ENCODE data around the gene RUNX1.

The RUNX1 gene

GRCh38 chr21:34861258-34861657, 187.8 kb downstream of the RUNX1 start:
- no peaks in the 10 kb centered on the region for H3K27me3 ChIP-seq (ENCODE audit: low read depth, low read length)
- H3K9me3 ChIP-seq (ENCODE audit: insufficient read depth, low read length) = no peaks in the 10 kb centered on the region
- H3K79me2 ChIP-seq (ENCODE audit: low read length) = peaks cover 99% of the 10 kb centered on the region
- H3K4me1 ChIP-seq (ENCODE audit: low read length) = peaks cover 18% of the 10 kb centered on the region
- no peak overlapping the region for H3K4me2 ChIP-seq (ENCODE audit: low read length)
- H3K27ac ChIP-seq (ENCODE audit: low read length) = no peak overlapping the region
- H4K20me1 ChIP-seq (ENCODE audit: insufficient read depth, low read length) = peaks cover 99% of the 10 kb centered on the region
- TF ChIP-seq CTCF (IDR thresholded peaks at IDR 0.05; ENCODE audit: low read depth, low read length) = no peak
- no peak for TF ChIP-seq EZH2phosphoT487 (IDR thresholded peaks at IDR 0.05; ENCODE audit: low read depth)
- peaks cover 91% of the 10 kb centered on the region for H3K36me3 ChIP-seq (replicated peaks; ENCODE audit: low read depth, low read length)
- no peak overlapping the region for H2AFZ ChIP-seq (ENCODE audit: low read depth, low read length)
- H3K4me3 ChIP-seq (ENCODE audit: low read length) = no peak overlapping the region
- no peak overlapping the region for H3K9ac ChIP-seq (ENCODE audit: low read length)

- H3K4me1 ChIP-seq (ENCODE audit: low read length) = peaks cover 6% of the 10 kb centered on the region
- H3K27me3 ChIP-seq (ENCODE audit: low read depth, low read length) = no peaks in the 10 kb centered on the region
- H3K36me3 ChIP-seq (replicated peaks; ENCODE audit: low read depth, low read length) = peaks cover 89% of the 10 kb centered on the region
- no peak for TF ChIP-seq CTCF (IDR thresholded peaks at IDR 0.05; ENCODE audit: low read depth, low read length)
- no peak for TF ChIP-seq EZH2phosphoT487 (IDR thresholded peaks at IDR 0.05; ENCODE audit: low read depth)
- no peak overlapping the region for H2AFZ ChIP-seq (ENCODE audit: low read depth, low read length)
- H3K4me3 ChIP-seq (ENCODE audit: low read length) = no peak overlapping the region
- H3K79me2 ChIP-seq (ENCODE audit: low read length) = peaks cover 96% of the 10 kb centered on the region
- no peaks in the 10 kb centered on the region for H3K9me3 ChIP-seq (ENCODE audit: insufficient read depth, low read length)
- no peak overlapping the region for H3K9ac ChIP-seq (ENCODE audit: low read length)
- H4K20me1 ChIP-seq (ENCODE audit: insufficient read depth, low read length) = peaks cover 98% of the 10 kb centered on the region
- no peak overlapping the region for H3K27ac ChIP-seq (ENCODE audit: low read length)
- no peak overlapping the region for H3K4me2 ChIP-seq (ENCODE audit: low read length)
Observed at GRCh38 chr21:34859976-34860653, 189.0 kb downstream of the RUNX1 start.

GRCh38 chr21:34858559-34858958, 190.5 kb downstream of the RUNX1 start:
- H4K20me1 ChIP-seq (ENCODE audit: insufficient read depth, low read length) = peaks cover 97% of the 10 kb centered on the region
- H3K4me1 ChIP-seq (ENCODE audit: low read length) = peaks cover 3% of the 10 kb centered on the region; the same call in 1 of the 2 replicates
- H2AFZ ChIP-seq (ENCODE audit: low read depth, low read length) = no peak overlapping the region
- peaks cover 78% of the 10 kb centered on the region for H3K36me3 ChIP-seq (replicated peaks; ENCODE audit: low read depth, low read length)
- no peak overlapping the region for H3K4me3 ChIP-seq (ENCODE audit: low read length)
- no peak overlapping the region for H3K27ac ChIP-seq (ENCODE audit: low read length)
- H3K9me3 ChIP-seq (ENCODE audit: insufficient read depth, low read length) = no peaks in the 10 kb centered on the region
- H3K4me2 ChIP-seq (ENCODE audit: low read length) = no peak overlapping the region
- H3K9ac ChIP-seq (ENCODE audit: low read length) = no peak overlapping the region
- TF ChIP-seq CTCF (IDR thresholded peaks at IDR 0.05; ENCODE audit: low read depth, low read length) = no peak
- TF ChIP-seq EZH2phosphoT487 (IDR thresholded peaks at IDR 0.05; ENCODE audit: low read depth) = no peak
- H3K27me3 ChIP-seq (ENCODE audit: low read depth, low read length) = no peaks in the 10 kb centered on the region
- H3K79me2 ChIP-seq (ENCODE audit: low read length) = peaks cover 93% of the 10 kb centered on the region

- Histone ChIP-seq H3K79me2 (ENCODE audit: low read length) (peaks cover 94% of the 10 kb centered on the region), H4K20me1 (ENCODE audit: insufficient read depth, low read length) (peaks cover 97% of the 10 kb centered on the region), H2AFZ (ENCODE audit: low read depth, low read length) (no peak overlapping the region), H3K4me1 (ENCODE audit: low read length) (peaks cover 3% of the 10 kb centered on the region; the same call in 1 of the 2 replicates), H3K36me3 (replicated peaks; ENCODE audit: low read depth, low read length) (peaks cover 80% of the 10 kb centered on the region), H3K27me3 (ENCODE audit: low read depth, low read length) (no peaks in the 10 kb centered on the region), H3K27ac (ENCODE audit: low read length) (no peak overlapping the region), H3K9ac (ENCODE audit: low read length) (no peak overlapping the region), H3K4me2 (ENCODE audit: low read length) (no peak overlapping the region), H3K4me3 (ENCODE audit: low read length) (no peak overlapping the region), H3K9me3 (ENCODE audit: insufficient read depth, low read length) (no peaks in the 10 kb centered on the region)
- TF ChIP-seq CTCF (IDR thresholded peaks at IDR 0.05; ENCODE audit: low read depth, low read length) (no peak), EZH2phosphoT487 (IDR thresholded peaks at IDR 0.05; ENCODE audit: low read depth) (no peak)
Observed at GRCh38 chr21:34857874-34858273, 191.2 kb downstream of the RUNX1 start.
